ENCODE measurements around the gene SMG6.

Gene SMG6

DNA sequence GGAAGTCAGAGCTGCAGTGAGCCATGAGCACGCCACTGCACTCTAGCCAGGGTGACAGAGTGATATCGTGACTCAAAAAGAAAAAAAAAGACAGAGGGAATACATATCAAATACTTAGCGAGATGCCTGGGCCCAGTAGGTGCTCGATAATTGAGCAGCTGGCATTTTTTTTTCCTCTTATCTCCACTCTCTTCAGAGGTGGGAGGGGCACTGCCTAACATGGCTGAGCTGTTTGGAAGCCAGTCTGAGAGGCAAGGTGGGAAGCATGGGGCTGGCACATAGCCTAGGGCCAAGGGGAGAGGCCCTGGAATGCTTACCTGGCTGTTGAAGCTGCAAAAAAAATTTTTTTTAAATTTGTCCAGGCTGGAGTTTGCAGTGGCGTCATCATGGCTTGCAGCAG lies 210.2 kb downstream of the SMG6 start:
- DNase-seq: no peak

DNA sequence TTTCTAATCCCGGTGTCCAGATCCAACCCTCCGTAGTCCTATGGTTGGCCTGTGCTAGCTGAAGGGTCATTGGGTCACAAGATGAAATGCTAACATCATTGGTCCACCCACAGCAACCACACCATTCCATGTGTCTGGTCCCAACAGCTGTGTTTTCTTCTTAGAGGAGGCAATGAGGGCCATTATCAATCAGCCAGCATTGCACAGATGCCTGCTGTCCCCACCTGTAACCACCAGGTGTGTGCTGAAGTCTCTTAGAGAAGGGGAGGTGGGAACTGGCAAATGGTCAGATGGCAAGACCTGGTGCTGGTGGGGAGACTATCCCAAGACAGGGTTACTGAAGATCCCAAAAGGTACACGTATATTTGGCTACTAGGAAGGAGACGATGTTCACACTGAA lies 211.3 kb downstream of the SMG6 start:
- DNase-seq: no peak

DNA sequence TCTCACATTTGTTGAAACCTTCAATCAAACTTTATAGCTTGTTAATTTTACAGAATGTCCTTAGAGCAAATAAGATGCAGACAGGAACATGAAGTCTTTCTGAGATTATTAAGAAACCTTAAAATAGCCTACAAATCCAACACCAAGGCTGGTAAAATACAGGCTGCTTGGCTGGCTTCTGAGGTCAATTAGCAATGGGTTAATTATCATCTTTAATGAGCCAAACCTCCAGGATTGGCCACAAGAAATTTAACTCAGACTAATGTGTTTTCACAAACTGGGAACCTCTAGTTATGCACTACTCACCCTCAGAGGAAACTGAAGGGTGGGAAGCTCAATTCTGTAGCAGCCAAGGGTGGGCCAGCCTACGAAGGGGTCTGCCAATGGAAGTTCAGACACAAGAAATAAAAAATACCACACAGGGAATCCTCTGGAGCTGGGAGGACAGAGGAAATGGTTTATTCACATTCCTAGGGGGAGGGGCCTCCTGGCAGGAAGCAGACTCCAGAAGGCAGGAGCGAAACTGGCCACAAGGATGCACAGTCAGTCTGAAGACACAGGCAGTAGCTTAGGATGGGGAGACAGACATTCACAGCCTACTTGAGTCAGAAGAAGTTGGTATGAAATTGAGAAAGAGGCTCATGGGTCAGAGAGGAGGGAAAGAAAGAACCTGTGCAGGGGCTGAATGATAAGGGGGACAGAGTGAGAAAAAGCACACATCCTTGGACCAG lies 212.6 kb downstream of the SMG6 start:
- DNase-seq: no peak

DNA sequence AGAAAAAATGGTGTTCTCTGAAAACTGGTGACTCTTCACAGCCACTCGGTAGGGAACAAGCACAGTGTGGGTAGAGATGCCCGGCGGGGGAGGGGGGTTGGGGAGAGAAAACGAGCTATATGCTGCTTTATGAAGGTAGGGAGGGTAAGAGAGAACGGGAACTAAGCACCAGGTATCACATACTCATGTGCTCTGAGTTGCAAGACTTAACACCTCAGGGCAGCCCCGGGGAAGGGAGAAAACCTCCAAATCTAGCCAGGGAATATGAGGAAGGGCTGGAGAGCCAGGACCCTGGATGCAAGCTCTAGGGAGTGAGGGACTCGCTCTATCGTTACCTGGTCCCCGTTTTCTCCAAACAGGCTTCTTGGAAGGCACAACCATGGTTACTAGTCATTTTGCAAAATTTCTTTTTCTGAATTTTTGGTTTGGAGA lies 213.4 kb downstream of the SMG6 start:
- no peak for DNase-seq

DNA sequence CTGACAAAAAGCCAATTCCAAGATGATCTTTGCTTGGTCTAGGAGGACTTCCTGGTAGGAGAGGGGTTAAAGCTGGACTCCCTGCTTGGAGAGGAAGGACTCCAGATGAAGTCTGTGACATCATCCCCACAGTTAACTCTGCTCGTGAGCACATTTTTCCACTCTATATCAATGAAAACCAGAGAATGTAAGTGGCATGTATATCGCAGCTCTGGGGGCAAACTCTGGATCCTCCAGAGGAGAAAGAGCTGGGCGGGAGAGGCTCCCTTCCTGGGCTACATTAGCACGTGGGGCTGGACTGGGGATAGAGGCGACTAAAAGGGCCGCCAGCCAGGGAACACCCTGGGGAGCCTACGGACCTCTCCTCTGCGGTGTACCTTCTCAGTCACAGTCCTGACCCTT lies 214.6 kb downstream of the SMG6 start:
- no peak for DNase-seq

DNA sequence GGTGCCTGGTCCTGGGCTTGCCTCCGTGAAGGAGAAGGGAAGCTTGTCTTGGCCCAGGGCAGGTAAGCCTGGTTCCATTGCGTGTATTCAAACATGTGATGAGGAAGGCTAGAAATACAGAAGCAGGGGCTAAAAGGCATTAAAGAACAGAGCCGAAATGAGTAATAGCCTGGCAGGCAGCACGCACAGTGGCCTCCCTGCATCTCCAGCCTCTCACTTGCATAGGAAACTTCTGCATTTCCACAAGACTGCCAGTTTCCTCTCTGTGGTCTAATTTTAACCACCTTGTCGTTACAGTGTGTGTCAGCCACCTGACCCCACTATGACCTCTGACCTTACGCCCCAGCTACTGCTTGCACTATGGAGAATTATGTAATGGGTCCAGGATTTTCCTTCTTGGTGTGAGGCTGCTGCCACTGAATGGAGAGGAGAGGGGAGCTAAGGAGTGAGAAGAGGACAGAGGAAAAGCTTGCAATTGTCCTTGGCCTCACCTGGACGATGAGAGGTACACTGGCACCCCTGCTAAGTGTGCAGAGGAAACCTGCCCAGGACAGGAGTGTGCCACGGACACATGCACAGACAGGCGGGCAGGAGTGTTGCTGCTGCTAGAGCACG lies 215.9 kb downstream of the SMG6 start:
- DNase-seq: no peak

DNA sequence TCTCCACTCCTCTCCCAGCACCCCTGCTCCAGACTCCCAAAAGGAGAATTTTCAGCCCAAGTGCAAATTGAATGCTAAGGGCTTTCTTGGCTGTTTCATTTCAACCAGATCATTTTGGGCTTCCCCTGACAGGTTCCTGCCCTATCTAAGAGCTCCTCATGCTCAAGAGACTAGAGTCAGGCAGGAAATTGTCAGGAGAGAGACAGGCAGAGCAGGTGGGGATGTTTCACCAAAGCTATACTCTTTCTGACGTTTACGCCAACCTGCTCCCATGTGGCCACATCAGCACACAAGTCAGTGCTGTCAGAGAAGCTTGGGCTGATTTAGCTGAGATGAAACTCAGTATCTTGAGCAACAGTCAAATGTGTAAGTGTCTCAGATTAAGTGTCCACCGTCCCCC lies 217.3 kb downstream of the SMG6 start:
- DNase-seq: no peak

DNA sequence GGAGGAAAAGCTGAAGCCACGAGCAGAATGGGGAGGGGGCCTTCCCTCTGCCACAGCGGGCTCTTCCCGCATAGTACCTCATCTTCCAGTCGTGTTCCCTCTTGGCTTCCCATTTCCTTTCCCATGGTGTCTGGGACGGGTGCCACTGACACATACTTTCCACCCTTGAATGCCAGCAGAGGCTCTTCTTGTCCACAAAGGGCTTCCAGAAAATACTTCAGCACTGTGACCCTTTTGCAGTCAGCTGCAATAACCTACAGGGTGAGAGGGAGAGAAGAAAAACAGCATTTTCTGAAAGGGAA lies 218.0 kb downstream of the SMG6 start:
- DNase-seq: no peak

DNA sequence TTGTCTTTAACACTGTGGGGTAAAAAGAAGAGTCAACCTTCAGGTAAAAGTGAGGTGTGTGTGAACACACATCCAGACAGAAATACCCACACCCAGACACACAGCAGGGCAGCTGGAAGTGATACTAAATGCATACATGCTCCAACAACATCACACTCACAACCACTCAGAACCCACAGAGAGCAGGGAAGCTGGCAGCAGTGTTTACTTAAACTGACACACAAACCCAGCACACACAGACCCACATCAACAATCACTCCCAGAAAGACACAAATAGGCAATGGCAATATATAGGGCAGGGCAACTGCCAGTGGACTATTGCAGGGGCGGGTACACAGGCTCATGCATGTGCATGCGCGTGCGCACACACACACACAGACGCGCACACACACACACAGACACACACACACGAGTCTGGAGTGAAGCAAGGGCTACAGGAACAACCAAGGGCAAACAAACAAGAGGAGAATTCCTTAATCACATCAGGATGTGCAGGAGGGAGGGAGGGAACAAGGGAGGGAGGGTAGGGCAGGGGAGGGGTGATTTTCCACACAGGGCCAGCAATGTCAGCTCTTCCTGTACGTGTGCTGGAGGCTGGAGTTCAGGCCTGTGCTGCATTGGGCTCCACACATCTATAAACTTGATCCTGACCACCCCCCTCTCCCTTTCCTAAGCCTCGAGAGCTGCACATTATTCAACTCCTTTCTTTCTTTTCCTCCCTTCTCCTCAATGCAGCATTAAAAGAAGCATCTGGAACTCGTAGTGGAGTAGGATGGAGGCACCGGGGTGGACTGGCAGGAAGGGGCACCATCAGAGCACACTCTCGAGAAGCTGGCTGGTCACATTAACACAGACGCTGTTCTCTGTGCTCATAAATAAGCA lies 218.6 kb downstream of the SMG6 start:
- DNase-seq: no peak

DNA sequence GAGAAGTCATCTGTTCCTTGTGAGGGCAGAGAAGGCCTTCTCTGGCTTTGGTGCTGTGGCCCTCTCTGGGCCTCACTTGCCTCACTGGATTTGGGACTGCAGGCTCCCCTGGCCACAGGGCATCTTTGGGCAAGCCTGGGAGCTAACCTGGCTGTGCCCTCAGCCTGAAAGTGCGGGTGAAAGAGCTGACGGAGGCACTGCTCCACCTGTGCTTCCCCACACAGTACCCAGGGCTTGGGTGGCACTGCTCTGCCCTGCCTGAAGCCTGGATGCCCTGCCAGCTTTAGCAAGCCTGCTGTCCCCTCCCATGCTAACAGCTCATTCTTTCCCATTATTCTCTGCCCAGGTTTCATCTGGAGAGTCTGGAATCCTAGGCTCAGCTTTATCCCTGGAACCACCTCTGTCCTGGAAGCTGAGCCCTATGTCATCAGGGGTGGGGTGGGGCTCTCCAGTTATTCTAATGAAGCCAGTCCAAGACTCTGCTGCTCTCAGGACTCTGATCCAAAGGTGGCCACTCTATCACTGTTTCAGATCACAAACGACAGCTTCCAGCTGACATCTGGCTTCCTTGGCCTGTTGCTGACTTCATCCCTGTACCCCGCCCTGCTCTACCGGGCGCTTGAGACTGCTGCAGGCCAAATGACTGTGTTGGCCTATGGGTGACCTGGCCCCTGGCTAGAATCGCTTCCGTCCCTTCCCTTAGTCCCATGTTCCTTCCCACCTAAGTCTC lies 219.4 kb downstream of the SMG6 start:
- DNase-seq: no peak

DNA sequence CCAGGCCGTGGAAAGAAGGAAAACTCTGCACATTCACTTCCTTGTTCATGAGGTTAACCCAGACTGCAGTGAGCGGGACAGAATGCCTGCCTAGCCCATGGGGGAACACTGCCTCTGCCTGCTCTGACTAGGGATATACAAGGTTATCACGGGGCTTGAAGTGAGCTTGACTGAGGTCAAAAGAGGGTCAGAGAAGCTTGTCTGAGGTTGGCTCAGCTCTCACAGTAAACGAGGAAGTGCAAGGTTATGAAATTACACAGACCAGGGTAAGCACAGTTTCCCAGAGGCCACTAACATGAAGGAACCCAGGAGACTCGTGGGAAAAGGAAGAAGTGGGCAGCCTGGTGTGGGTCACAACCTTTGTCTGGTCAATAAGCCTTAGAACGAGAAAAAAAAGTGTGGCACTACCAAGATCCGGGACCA lies 220.0 kb downstream of the SMG6 start:
- DNase-seq: no peak

DNA sequence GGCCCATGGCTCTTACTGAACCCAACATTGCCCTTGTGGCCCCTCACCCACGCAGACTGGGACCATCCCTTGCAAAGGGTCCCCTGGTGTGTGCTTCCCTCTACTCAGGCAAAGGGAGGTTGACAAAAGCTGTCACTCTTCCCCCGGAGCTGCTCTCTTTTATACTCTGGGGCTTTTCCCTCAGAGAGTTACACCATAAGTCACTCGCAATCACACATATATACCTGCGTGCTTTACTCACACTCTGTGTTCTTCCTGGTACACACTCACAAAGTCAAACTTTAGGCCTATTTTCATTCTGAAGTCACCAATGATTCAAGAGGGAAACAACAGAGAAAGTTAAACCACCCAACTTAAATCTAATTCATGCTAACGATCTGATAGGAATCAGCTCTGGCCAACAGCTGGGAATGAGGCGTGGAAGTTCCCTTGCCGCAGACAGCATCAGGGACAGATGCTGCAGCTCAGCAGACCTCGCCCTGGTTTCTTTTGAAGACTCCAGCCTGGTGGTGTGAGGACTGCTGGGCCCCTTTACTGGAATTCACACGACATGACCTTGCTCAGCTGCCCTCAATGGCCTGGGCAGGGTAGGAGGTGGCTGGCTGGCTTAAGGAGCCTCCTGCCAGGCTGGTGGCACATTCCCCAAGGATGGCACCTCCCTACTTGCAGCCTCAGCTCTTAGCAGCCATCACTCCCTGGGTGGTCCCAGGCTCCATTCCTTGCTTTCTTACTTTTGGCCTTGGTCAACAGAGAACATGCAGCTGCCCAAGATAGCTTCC lies 221.4 kb downstream of the SMG6 start:
- DNase-seq: no peak

DNA sequence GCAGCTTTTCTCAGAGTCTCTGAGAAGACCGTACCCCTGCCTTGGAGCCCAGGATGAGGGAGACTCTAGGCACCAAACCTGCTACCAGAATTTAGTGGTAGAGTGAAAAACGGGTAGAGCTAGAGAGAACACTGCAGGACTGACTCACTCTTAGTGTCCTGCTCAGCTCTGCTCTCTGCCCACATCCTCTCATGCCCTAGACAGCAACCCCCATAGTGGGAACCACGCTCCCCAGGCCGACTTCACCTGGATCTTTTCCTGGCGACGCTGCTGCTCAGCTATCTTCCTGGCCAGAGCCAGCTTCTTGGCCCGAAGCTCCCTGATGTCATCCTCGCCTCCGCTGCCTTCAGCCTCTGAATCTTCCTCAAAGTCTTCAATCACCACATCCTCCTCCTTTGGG lies 222.0 kb downstream of the SMG6 start:
- no peak for DNase-seq

DNA sequence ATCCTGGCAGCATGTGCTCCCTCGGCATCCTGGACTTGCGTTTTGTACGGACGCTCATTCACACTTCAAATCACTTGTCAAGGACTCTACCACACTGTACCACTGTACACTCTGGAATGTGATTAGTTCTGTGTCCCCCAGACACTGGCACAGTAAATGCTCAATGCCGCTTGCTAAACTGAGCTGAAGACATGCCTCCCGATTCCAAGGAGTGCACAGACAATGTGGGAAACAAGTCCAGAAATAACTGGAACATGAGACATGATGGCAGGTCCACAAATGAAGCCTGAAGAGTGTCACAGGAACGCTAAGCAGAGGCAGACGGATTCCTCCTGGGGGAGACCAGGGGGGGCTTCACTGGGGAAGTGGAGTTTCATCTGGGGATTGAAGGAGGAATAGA lies 226.5 kb downstream of the SMG6 start:
- DNase-seq: no peak

DNA sequence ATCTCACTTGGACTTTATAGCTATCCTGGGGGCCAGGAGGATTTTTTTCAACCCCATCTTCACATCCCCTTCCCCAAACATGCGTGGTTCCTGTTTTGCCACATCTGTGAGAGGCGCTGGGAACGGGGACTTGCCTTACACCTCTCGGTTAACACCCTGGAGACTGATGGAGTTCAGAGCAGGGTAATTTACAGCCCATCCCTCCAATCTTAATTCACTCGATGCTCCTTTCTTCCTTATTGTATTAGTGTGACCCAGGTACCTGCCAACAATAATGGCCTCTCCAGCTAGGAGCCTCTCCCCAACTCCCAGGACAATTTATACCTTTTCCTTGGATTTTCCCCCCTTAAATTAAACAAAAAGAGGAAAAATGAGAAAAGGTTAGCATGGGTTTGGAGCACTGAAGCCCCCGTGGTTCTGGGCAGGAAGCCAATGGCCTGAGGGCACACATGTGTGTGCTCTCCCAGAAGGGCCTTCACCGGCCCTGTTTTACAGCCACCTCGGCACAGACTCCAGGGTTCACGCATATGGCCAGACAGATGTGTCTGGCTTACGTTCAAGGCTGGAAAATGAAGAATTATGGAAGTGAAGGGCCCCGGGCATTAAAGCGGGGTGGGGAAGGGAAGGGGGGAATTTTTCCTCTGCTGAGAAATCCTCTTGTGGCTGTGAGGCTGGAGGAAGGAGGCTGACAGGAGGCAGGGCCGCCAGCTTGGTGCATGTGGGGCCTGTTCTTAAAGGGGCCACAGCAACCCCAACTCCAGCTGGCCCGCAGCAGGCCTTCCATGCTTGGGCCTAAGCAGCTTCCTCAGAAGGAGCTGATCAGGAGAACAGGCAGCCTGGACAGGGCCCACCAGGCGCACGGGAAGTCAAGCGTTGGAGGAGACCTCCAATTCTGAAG lies 227.2 kb downstream of the SMG6 start:
- no peak for DNase-seq

DNA sequence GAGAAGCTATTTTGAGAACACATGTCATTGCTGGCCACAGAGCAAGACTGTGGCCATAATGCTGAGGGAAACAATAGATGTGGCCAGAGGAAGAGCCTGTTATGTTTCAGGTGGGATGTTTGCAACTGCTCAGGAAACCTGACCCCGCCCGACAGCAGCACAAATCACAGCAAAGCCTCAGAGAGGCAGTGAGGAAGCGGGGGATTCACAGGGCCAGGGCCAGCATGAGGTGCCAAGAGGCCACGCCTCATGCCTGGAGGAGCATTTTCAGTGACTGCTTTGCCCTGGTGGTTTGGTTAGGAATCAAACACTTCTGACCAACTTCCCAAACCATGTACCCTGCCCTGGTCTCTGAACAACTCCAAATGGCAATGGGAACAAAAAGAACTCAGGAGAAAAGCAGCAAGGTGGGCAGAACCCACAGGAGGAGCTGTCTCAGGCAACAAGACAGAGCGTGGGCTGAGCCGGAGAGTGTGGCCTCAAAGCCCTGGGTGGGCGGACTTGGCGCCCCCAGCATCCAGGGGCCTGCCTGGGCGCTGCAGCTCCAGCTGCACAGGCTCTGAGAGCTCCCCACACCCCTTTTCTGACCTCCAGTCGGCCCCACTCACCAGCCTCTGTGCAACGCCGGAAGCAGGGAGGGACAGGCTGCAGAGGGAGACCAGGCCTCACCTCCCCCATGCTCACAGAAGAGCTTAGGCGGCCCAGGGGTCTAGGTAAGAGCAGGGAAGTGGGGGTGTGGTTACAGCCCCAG lies 228.1 kb downstream of the SMG6 start:
- DNase-seq: no peak

DNA sequence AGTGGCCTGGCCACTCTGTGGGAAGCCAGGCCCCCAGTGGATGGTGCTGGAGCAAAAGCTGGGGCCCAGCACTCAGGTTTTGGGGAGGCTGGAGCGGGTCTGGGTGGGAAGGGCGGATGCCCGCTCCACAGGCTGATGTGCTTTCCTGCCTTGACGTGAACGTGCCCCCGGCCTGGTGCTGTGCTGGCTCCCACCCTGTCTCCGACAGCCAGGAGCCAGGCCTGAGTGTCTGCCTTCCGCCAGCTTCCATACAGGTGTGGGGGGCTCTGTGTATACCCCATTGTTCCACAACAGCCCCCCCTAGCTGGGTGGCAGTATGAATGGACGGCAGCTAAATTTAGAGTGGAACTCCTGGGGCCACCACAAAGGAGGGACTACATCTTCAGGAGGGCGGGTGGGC lies 228.7 kb downstream of the SMG6 start:
- no peak for DNase-seq

DNA sequence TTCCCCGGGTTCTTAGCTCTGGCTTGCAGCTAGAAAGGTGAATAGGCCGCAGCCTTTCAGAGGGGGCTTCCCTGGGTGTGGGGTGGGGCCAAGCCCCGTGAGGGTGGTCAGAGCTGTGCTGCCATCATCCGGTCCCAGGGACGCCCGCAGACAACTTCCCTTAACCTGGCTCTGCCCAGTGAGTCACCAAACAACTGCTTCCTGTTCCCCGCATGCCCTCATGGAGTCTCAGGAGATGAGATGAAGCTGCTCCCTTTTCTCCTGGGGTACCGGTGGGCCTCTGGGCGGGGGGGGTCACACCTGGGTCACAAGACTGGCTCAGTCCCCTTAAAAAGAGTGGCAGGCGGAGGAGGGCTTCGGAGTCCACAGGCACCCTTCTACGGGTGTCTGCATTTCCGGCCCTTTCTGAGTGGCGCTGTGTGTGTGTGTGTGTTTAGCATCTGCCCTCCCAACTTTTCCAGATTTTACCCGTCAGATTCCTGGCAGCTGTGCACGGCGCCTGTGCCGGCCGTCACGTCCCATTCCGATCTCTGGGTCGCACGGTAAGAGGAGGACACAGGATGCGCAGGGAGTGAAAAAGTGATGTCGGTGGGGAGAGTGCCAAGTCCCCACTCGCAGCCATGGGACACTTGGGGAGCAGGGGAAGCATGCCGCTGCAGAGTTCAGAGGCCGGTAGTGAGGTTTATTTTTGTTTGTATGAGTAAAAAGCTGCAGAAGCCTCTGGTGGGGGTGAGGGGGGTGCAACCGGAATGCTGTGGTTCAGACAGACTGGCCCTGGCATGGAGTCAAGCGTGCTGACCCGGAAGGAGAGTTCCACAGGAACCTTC lies 231.9 kb downstream of the SMG6 start:
- DNase-seq: no peak

DNA sequence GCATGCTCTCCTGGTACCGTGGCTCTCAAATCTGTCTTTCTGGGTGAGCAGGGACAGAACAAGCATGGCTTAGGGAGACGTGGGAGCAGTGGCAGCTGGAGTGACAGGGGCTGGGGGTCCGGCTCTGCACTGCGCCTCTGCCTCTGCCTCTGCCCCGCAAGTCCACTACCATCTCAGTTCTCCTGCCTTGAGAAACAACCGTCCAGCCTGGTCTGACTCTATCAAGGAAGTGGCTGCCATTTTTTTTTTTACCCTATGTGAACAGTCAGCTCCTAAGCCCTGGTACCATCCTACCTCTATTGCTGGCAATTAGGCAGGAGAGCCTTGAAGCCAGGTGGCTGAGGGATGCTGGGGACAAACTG lies 232.6 kb downstream of the SMG6 start:
- DNase-seq: no peak

Measured in COR-L47 (cell line).